IPS-18a (cell line): Measurements from ENCODE around the gene FFAR1.

Experiments used
- H3K27ac ChIP-seq: one replicate; pipeline ENCODE4 v1.5.1; 2013; ENCODE audit warnings: low read length
- H3K27me3 ChIP-seq: one replicate; pipeline ENCODE4 v1.6.1; 2013; ENCODE audit warnings: mild to moderate bottlenecking, low read length; ENCODE audit not compliant: control insufficient read depth, insufficient read depth
- H3K36me3 ChIP-seq: one replicate; pipeline ENCODE4 v1.6.1; 2013; ENCODE audit warnings: low read depth, low read length; ENCODE audit not compliant: control insufficient read depth
- H3K4me1 ChIP-seq: one replicate; pipeline ENCODE4 v1.6.1; 2013; ENCODE audit warnings: low read depth, low read length; ENCODE audit not compliant: control insufficient read depth
- H3K4me3 ChIP-seq: one replicate; pipeline ENCODE4 v1.5.1; 2013; ENCODE audit warnings: low read length
- H3K9ac ChIP-seq: one replicate; pipeline ENCODE4 v1.6.1; 2013; ENCODE audit warnings: mild to moderate bottlenecking, low read length, moderate library complexity
- H3K9me3 ChIP-seq: one replicate; pipeline ENCODE4 v1.6.1; 2013; ENCODE audit warnings: low read depth, low read length; ENCODE audit not compliant: control insufficient read depth

FFAR1 gene

DNA sequence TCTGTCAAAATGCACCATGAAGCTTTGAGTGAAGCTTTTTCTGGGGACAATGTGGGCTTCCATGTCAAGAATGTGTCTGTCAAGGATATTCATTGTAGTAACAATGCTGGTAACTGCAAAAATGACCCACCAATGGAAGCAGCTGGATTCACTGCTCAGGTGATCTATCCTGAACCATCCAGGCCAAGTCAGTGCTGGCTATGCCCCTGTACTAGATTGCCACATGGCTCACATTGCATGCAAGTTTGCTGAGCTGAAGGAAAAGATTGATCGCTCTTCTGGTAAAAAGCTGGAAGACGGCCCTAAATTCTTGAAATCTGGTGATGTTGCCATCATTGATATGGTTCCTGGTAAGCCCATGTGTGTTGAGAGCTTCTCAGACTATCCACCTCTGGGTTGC lies 35.8 kb downstream of the FFAR1 start:
- Histone ChIP-seq H3K9ac (no peak overlapping the region), H3K27me3 (no peaks in the 10 kb centered on the region), H3K4me3 (no peak overlapping the region), H3K4me1 (no peaks in the 10 kb centered on the region), H3K27ac (no peak overlapping the region), H3K9me3 (peaks cover 19% of the 10 kb centered on the region), H3K36me3 (no peaks in the 10 kb centered on the region)

- H3K9me3 ChIP-seq, result peaks cover 18% of the 10 kb centered on the region
- no peak overlapping the region for H3K9ac ChIP-seq
- no peak overlapping the region for H3K4me3 ChIP-seq
- H3K4me1 ChIP-seq, result no peaks in the 10 kb centered on the region
- H3K27ac ChIP-seq, result no peak overlapping the region
- no peaks in the 10 kb centered on the region for H3K36me3 ChIP-seq
- no peaks in the 10 kb centered on the region for H3K27me3 ChIP-seq
Measured at GRCh38 chr19:35388277-35389054, 40.8 kb downstream of the FFAR1 start.

DNA sequence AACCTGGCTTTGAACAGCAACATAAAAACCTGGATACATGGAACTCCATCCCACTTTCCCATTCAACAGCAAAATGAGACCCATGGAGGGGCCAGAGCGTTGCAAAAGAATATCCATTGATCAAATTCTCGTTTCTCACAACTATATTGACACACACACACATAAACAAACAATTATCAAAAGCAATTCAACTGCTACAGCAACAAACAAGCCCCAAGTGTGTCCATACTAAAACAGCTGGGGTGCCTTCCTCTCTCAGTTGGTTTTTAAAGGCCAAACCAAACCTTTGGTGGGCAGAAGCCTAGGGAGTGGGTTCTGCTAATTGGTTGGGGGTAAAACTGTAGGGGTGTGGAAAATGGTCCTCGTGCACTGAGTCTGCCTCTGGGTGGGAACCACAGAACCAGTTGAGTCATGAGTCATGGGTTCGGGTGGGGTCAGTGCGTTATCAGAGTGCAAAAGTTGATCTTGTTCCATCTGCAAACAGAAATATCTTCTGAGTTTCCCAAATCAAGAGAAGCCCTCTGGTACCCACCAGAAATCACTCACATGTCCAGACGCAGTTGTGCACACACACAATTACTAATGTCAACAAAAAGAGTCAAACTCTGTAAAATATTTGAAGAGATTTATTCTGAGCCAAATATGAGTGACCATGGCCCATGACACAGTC lies 41.6 kb downstream of the FFAR1 start:
- H3K36me3 ChIP-seq, result no peaks in the 10 kb centered on the region
- H3K9me3 ChIP-seq, result peaks cover 15% of the 10 kb centered on the region
- H3K4me3 ChIP-seq, result no peak overlapping the region
- no peaks in the 10 kb centered on the region for H3K4me1 ChIP-seq
- no peaks in the 10 kb centered on the region for H3K27me3 ChIP-seq
- no peak overlapping the region for H3K9ac ChIP-seq
- no peak overlapping the region for H3K27ac ChIP-seq

- no peaks in the 10 kb centered on the region for H3K27me3 ChIP-seq
- no peaks in the 10 kb centered on the region for H3K4me1 ChIP-seq
- no peak overlapping the region for H3K4me3 ChIP-seq
- no peak overlapping the region for H3K27ac ChIP-seq
- H3K9me3 ChIP-seq, result no peaks in the 10 kb centered on the region
- H3K36me3 ChIP-seq, result no peaks in the 10 kb centered on the region
- no peak overlapping the region for H3K9ac ChIP-seq
Measured at GRCh38 chr19:35392742-35393715, 45.3 kb downstream of the FFAR1 start.

DNA sequence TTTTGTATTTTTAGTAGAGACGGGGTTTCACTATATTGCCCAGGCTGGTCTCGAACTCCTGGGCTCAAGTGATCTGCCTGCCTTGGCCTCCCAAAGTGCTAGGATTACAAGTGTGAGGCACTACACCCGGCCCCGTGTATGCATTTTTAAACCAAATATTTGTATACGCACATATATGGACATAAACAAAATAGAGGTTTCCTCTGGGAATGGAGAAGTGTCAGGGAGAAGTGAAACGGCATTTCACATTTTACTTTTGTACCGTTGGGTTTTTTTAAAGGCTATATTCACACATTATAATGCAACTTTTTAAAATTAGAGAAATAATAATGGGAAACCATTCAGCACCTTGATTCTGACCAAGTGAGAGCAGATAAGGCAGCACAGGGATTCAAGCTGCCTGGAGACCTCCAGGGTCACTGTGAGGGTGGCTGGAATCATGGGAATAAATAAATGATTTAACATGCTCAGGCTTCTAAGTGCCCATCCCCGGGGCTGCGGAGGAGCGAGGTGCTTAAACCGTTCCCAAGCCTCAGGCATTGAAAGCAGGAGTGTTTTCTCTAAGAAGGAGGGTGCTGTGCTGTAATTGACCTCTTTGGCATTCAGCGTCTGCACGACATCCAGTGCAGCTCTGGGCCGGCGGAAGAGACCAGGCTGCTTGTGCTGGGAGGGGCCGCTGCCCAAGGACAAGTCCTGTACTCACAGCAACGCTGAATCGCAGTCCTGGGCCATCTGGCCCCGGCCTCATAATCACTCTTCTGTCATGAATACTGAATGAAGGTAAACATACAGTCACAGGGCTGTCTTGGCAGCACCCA lies 47.9 kb downstream of the FFAR1 start:
- Histone ChIP-seq H3K9me3 (no peaks in the 10 kb centered on the region), H3K4me3 (no peak overlapping the region), H3K9ac (no peak overlapping the region), H3K4me1 (no peaks in the 10 kb centered on the region), H3K27ac (no peak overlapping the region), H3K27me3 (no peaks in the 10 kb centered on the region), H3K36me3 (no peaks in the 10 kb centered on the region)

DNA sequence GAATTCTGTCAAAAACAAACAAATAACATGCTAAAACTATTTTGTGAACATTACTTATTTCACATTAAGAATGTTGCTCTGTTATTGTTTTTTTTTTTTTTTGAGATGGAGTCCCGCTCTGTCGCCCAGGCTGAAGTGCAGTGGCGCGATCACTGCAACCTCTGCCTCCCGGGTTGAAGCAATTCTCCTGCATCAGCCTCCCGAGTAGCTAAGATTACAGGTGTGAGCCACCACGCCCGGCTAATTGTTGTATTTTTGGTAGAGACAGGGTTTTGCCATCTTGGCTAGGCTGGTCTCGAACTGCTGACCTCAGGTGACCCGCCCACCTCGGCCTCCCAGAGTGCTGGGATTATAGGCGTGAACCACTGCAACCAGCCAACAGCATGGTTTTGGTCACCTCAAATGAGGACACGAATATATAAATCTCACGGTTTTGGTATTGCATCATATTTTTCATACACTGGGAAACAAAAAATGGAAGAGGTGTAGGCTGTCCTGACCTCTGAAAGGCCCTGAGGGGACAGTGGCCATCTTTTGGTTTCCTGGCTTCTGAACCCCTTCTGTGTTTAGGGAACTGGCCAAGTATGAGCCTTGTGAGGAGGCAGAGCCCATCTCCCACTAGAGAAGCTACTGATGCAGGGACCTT lies 48.7 kb downstream of the FFAR1 start:
- Histone ChIP-seq H3K4me3 (no peak overlapping the region), H3K27me3 (no peaks in the 10 kb centered on the region), H3K36me3 (no peaks in the 10 kb centered on the region), H3K4me1 (no peaks in the 10 kb centered on the region), H3K27ac (no peak overlapping the region), H3K9me3 (no peaks in the 10 kb centered on the region), H3K9ac (no peak overlapping the region)

DNA sequence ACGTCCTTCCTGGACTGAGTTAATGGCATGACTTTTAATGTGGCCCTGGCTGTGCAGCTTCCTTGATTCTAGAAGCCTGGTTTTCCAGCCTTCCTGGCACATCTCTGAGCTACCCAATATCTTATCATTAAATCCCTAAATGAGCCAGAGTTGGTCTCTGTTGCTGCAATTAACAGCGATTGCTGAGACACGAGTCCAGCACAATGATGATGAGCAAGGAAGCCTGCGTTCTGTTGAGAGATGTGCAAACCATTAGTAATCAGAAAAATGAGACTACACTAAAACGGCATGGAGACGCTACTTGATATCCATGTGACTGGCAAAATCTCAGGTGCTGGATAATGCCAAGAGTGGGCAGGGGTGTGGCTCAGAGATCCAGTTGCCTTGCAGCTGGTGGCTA lies 49.4 kb downstream of the FFAR1 start:
- Histone ChIP-seq H3K9ac (no peak overlapping the region), H3K4me3 (no peak overlapping the region), H3K36me3 (no peaks in the 10 kb centered on the region), H3K9me3 (no peaks in the 10 kb centered on the region), H3K4me1 (no peaks in the 10 kb centered on the region), H3K27me3 (no peaks in the 10 kb centered on the region), H3K27ac (no peak overlapping the region)
